ENCODE measurements around the gene CCDC112.

DNA sequence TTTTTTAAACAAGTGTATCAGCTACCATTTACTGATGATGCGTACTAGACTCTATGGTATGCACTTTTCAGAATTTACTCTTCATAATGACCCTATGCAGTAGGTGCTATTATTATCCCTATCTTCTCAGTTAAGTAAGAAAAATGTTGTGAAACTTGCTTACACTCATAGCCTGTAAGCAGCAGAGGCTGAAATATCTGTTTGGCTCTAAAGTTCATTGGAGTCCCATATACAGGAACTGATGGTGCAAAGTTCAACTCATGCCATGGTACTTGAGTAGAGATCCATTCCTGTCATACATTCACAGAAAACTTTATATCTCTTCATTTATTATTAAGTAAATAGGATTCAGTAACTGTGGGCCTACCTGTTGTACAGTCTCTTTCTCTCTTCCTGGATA is 41.4 kb upstream of the CCDC112 start:
- TF ChIP-seq, protein P1, sequence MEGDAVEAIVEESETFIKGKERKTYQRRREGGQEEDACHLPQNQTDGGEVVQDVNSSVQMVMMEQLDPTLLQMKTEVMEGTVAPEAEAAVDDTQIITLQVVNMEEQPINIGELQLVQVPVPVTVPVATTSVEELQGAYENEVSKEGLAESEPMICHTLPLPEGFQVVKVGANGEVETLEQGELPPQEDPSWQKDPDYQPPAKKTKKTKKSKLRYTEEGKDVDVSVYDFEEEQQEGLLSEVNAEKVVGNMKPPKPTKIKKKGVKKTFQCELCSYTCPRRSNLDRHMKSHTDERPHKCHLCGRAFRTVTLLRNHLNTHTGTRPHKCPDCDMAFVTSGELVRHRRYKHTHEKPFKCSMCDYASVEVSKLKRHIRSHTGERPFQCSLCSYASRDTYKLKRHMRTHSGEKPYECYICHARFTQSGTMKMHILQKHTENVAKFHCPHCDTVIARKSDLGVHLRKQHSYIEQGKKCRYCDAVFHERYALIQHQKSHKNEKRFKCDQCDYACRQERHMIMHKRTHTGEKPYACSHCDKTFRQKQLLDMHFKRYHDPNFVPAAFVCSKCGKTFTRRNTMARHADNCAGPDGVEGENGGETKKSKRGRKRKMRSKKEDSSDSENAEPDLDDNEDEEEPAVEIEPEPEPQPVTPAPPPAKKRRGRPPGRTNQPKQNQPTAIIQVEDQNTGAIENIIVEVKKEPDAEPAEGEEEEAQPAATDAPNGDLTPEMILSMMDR (IDR thresholded peaks at IDR 0.05): no peak
- no peak for TF ChIP-seq ZFX (IDR thresholded peaks at IDR 0.05; ENCODE audit: borderline replicate concordance)

All from 22Rv1 (cell line).